Liver (tissue), 3 donors: Measurements from ENCODE around the gene RACGAP1.

Source experiments
- JUND ChIP-seq, 2 donors: IDR thresholded peaks; 2 replicates each; pipeline ENCODE4 v1.6.1; 2016; ENCODE audit warnings: antibody characterized with exemption in 2 of 2
- TF ChIP-seq, protein P1 (sequence below): fragments of 150-350 bp; IDR thresholded peaks from 2 replicates; pipeline ENCODE4 v1.5.1; 2017; ENCODE audit warnings: improper control_type of control experiment, low read depth, low read length; ENCODE audit not compliant: missing input control
- donor health status: healthy.
- donor health status: healthy.

DNA sequence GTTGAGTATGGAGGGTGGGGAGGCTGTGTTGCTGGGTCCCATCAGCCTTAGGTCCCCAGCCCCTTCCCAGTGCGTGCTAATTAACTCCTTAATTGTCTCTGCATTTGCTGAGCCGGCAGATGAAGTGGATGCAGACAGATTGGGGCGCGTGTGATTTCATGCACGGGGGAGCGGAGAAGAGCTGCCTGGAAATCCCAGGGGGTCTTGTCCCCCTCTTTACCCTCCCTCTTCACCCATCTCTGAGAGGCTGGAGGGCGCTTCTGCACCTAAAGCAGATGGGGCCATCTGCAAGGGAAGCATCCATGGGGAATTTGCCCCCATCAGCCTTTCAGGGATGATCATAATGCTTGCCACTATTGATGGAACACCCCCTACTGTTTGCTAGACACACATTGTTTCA lies 27.7 kb upstream of the RACGAP1 start:
- TF ChIP-seq, protein P1, sequence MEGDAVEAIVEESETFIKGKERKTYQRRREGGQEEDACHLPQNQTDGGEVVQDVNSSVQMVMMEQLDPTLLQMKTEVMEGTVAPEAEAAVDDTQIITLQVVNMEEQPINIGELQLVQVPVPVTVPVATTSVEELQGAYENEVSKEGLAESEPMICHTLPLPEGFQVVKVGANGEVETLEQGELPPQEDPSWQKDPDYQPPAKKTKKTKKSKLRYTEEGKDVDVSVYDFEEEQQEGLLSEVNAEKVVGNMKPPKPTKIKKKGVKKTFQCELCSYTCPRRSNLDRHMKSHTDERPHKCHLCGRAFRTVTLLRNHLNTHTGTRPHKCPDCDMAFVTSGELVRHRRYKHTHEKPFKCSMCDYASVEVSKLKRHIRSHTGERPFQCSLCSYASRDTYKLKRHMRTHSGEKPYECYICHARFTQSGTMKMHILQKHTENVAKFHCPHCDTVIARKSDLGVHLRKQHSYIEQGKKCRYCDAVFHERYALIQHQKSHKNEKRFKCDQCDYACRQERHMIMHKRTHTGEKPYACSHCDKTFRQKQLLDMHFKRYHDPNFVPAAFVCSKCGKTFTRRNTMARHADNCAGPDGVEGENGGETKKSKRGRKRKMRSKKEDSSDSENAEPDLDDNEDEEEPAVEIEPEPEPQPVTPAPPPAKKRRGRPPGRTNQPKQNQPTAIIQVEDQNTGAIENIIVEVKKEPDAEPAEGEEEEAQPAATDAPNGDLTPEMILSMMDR, result no peak
- TF ChIP-seq JUND (IDR thresholded peaks at IDR 0.05), result no peak
